G401 (cell line): ENCODE measurements around the gene IPO4. TPM values are rescaled to one million over a fixed set of nuclear protein-coding genes. Genes with fewer than 3 reads are reported as not detected.
A peak's percentile ranks its signal among the peaks of the same experiment; 100 is the strongest.

Experiments
- DNase-seq: peaks from one replicate; pipeline ENCODE4 v3.0.0-alpha.2; 2015; ENCODE audit warnings: low spot score
- in situ Hi-C: cut with HindIII; loops from 2 replicates; pipeline ENCODE4 v1.10.0; 2016; ENCODE audit warnings: low sequenced_read_pairs, mixed read lengths
- total RNA-seq: library from RNA; depleted of rRNA; stranded (reverse); fragments of >200 nt; shearing (Covaris generic); gene quantifications from 2 replicates; pipeline ENCODE4 v1.2.3, GENCODE V29; 2014; rRNA removed

IPO4 gene
- total RNA-seq, 1 experiment from 2014 or later: 80.4 TPM

GRCh38 chr14:24137529-24138395, 50.9 kb downstream of the IPO4 start:
- in situ Hi-C loops: no loop called here
- peak; percentile 13 for DNase-seq

- DNase-seq: peak; percentile 15
- in situ Hi-C loops: no loop called here
These were observed 51.7 kb downstream of the IPO4 start for GRCh38 chr14:24136684-24137528.

GRCh38 chr14:24135834-24136683, 52.6 kb downstream of the IPO4 start, which contains the start of gene PSME1:
PSME1 (plus strand) TSS chr14:24136194; CDS start chr14:24136263, 69 bp downstream.
- DNase-seq: peak; percentile 96
- in situ Hi-C loops: no loop called here

GRCh38 chr14:24135584-24135833, 53.1 kb downstream of the IPO4 start:
- DNase-seq: no peak
- in situ Hi-C loops: no loop called here

- no peak for DNase-seq
- in situ Hi-C loops: no loop called here
These were observed 54.9 kb downstream of the IPO4 start for GRCh38 chr14:24133735-24134134.

- in situ Hi-C loops: no loop called here
These were observed 55.6 kb downstream of the IPO4 start for GRCh38 chr14:24132976-24133375.

GRCh38 chr14:24132061-24132685, 56.4 kb downstream of the IPO4 start:
- in situ Hi-C loops: no loop called here
- no peak for DNase-seq

More at GRCh38 chr14:24132976-24133375, 55.6 kb downstream of the IPO4 start:
- DNase-seq: no peak

GRCh38 chr14:24131549-24131966, 57.1 kb downstream of the IPO4 start:
- DNase-seq: no peak
- in situ Hi-C loops: no loop called here

GRCh38 chr14:24130717-24131548, 57.7 kb downstream of the IPO4 start:
- DNase-seq: no peak
- in situ Hi-C loops: no loop called here

GRCh38 chr14:24130380-24130716, 58.3 kb downstream of the IPO4 start, which contains the start of gene FITM1:
FITM1 (plus strand) TSS chr14:24130659; CDS start chr14:24131564, 905 bp downstream.
- in situ Hi-C loops: no loop called here
- no peak for DNase-seq

Other genes with a start within 250 kb of the IPO4 start
- gene DHRS4, start 235.0 kb downstream of the IPO4 start, total RNA-seq: 46.2 and 62.7 TPM in 2 replicates
- gene DHRS4L2, start 199.9 kb downstream of the IPO4 start, total RNA-seq: 17.3 and 28.1 TPM in 2 replicates
- 0.74 and 1.6 TPM in 2 replicates for gene CARMIL3, start 136.8 kb downstream of the IPO4 start, total RNA-seq
- not detected in 2 replicates for gene CPNE6, start 117.3 kb downstream of the IPO4 start, total RNA-seq
- 64.7 and 86.2 TPM in 2 replicates for gene PCK2, start 94.5 kb downstream of the IPO4 start, total RNA-seq
- gene DCAF11, start 74.0 kb downstream of the IPO4 start, total RNA-seq: 93.8 and 125 TPM in 2 replicates
- gene NRL, start 73.9 kb downstream of the IPO4 start, total RNA-seq: 1.3 and 2.8 TPM in 2 replicates
- gene FITM1, start 58.2 kb downstream of the IPO4 start, total RNA-seq: 0.88 TPM in 1 of 2 replicates, not detected in the other
- 57.9 and 58.0 TPM in 2 replicates for gene PSME1, start 52.6 kb downstream of the IPO4 start, total RNA-seq
- 33.6 and 45.0 TPM in 2 replicates for gene EMC9, start 47.2 kb downstream of the IPO4 start, total RNA-seq
- gene PSME2, start 42.2 kb downstream of the IPO4 start, total RNA-seq: 162 and 168 TPM in 2 replicates
- 51.9 and 89.7 TPM in 2 replicates for gene RNF31, start 41.3 kb downstream of the IPO4 start, total RNA-seq
- gene IRF9, start 27.6 kb downstream of the IPO4 start, total RNA-seq: 8.3 and 14.1 TPM in 2 replicates
- gene REC8, start 16.7 kb downstream of the IPO4 start, total RNA-seq: 0.31 TPM in 1 of 2 replicates, not detected in the other
- gene TM9SF1, start 6.6 kb upstream of the IPO4 start, total RNA-seq: 26.6 and 50.0 TPM in 2 replicates
- not detected in 2 replicates for gene TSSK4, start 16.9 kb upstream of the IPO4 start, total RNA-seq
- gene CHMP4A, start 24.7 kb upstream of the IPO4 start, total RNA-seq: 30.8 and 40.4 TPM in 2 replicates
- 16.6 and 16.9 TPM in 2 replicates for gene MDP1, start 27.2 kb upstream of the IPO4 start, total RNA-seq
- gene NEDD8, start 43.6 kb upstream of the IPO4 start, total RNA-seq: 168 and 186 TPM in 2 replicates
- 116 and 132 TPM in 2 replicates for gene GMPR2, start 44.1 kb upstream of the IPO4 start, total RNA-seq
- gene TINF2, start 53.8 kb upstream of the IPO4 start, total RNA-seq: 38.1 and 63.0 TPM in 2 replicates
- 0.10 TPM in 1 of 2 replicates, not detected in the other for gene TGM1, start 74.4 kb upstream of the IPO4 start, total RNA-seq
- 19.0 and 23.6 TPM in 2 replicates for gene RABGGTA, start 82.8 kb upstream of the IPO4 start, total RNA-seq
- gene DHRS1, start 111.0 kb upstream of the IPO4 start, total RNA-seq: 3.8 and 11.4 TPM in 2 replicates
- 28.7 and 28.9 TPM in 2 replicates for gene NOP9, start 111.0 kb upstream of the IPO4 start, total RNA-seq
- 1.7 TPM in 1 of 2 replicates, not detected in the other for gene CIDEB, start 119.2 kb upstream of the IPO4 start, total RNA-seq
- gene LTB4R2, start 121.3 kb upstream of the IPO4 start, total RNA-seq: 1.8 and 5.4 TPM in 2 replicates
- gene LTB4R, start 122.7 kb upstream of the IPO4 start, total RNA-seq: 1.6 and 5.7 TPM in 2 replicates
- gene ADCY4, start 146.3 kb upstream of the IPO4 start, total RNA-seq: not detected in 2 replicates
- gene RIPK3, start 151.2 kb upstream of the IPO4 start, total RNA-seq: not detected in 2 replicates
- 41.4 and 45.5 TPM in 2 replicates for gene NFATC4, start 179.4 kb upstream of the IPO4 start, total RNA-seq
- 19.7 and 24.1 TPM in 2 replicates for gene NYNRIN, start 210.2 kb upstream of the IPO4 start, total RNA-seq
- gene CBLN3, start 240.9 kb upstream of the IPO4 start, total RNA-seq: 0.25 and 0.88 TPM in 2 replicates
- 41.9 and 54.9 TPM in 2 replicates for gene KHNYN, start 241.1 kb upstream of the IPO4 start, total RNA-seq